H9 (cell line): Measurements from ENCODE around the gene NUP85. TPM values are rescaled to one million over a fixed set of nuclear protein-coding genes. Genes with fewer than 3 reads are reported as not detected.

Experiments used
- DNase-seq: peaks from one replicate; pipeline ENCODE4 v3.0.0-alpha.2; 2017
- H2AFZ ChIP-seq: one replicate; pipeline ENCODE4 v1.6.1; 2013; ENCODE audit warnings: mild to moderate bottlenecking, low read length, control low read depth, moderate library complexity
- H2AK5ac ChIP-seq: 2 replicates; pipeline ENCODE4 v1.6.1; 2013; ENCODE audit warnings: low read length, control low read depth, mixed read lengths; ENCODE audit not compliant: insufficient read length
- H2BK120ac ChIP-seq: one replicate; pipeline ENCODE4 v1.6.1; 2013; ENCODE audit warnings: low read depth, mild to moderate bottlenecking, low read length, control low read depth, inconsistent platforms; ENCODE audit not compliant: poor library complexity, severe bottlenecking
- H2BK12ac ChIP-seq: 2 replicates; pipeline ENCODE4 v1.6.1; 2013; ENCODE audit warnings: low read length, control low read depth, mixed read lengths, low read depth; ENCODE audit not compliant: insufficient read length
- H2BK15ac ChIP-seq: 2 replicates; pipeline ENCODE4 v1.6.1; 2013; ENCODE audit warnings: low read depth, low read length, control low read depth
- H2BK20ac ChIP-seq: one replicate; pipeline ENCODE4 v1.6.1; 2013; ENCODE audit warnings: low read depth, mild to moderate bottlenecking, low read length, control low read depth, inconsistent platforms; ENCODE audit not compliant: poor library complexity, severe bottlenecking
- H2BK5ac ChIP-seq: 2 replicates; pipeline ENCODE4 v1.6.1; 2013; ENCODE audit warnings: low read length, control low read depth, mixed read lengths; ENCODE audit not compliant: insufficient read length
- H3K14ac ChIP-seq: 2 replicates; pipeline ENCODE4 v1.6.1; 2013; ENCODE audit warnings: low read length, control low read depth; ENCODE audit not compliant: insufficient read depth
- H3K18ac ChIP-seq: 2 replicates; pipeline ENCODE4 v1.6.1; 2013; ENCODE audit warnings: low read depth, mild to moderate bottlenecking, mixed read lengths, low read length, control low read depth; ENCODE audit not compliant: insufficient read length
- H3K23ac ChIP-seq: 2 replicates; pipeline ENCODE4 v1.6.1; 2013; ENCODE audit warnings: low read length, control low read depth, mixed read lengths, low read depth; ENCODE audit not compliant: insufficient read length
- H3K23me2 ChIP-seq: 2 replicates; pipeline ENCODE4 v1.6.1; 2013; ENCODE audit warnings: low read depth, mild to moderate bottlenecking, mixed read lengths, low read length, control low read depth; ENCODE audit not compliant: insufficient read length, poor library complexity, severe bottlenecking
- H3K27ac ChIP-seq: 2 replicates; pipeline ENCODE4 v1.5.1; 2013; ENCODE audit warnings: low read length, control low read depth, mixed read lengths, low read depth; ENCODE audit not compliant: insufficient read length
- H3K27me3 ChIP-seq: 2 replicates; pipeline ENCODE4 v1.6.1; 2013; ENCODE audit warnings: low read length, control low read depth, inconsistent platforms; ENCODE audit not compliant: insufficient read depth
- H3K4ac ChIP-seq: 2 replicates; pipeline ENCODE4 v1.6.1; 2013; ENCODE audit warnings: low read depth, mild to moderate bottlenecking, control low read depth, inconsistent platforms, low read length, moderate library complexity
- H3K4me1 ChIP-seq: 2 replicates; pipeline ENCODE4 v1.6.1; 2013; ENCODE audit warnings: low read length, control low read depth, inconsistent platforms; ENCODE audit not compliant: insufficient read depth
- H3K4me2 ChIP-seq: 2 replicates; pipeline ENCODE4 v1.6.1; 2013; ENCODE audit warnings: low read length, control low read depth, mixed read lengths; ENCODE audit not compliant: insufficient read length, insufficient read depth
- H3K56ac ChIP-seq: 2 replicates; pipeline ENCODE4 v1.6.1; 2013; ENCODE audit warnings: low read depth, mild to moderate bottlenecking, mixed read lengths, low read length, control low read depth; ENCODE audit not compliant: insufficient read length
- H3K79me1 ChIP-seq: 2 replicates; pipeline ENCODE4 v1.6.1; 2013; ENCODE audit warnings: low read depth, mild to moderate bottlenecking, moderate library complexity, low read length, control low read depth, inconsistent platforms; ENCODE audit not compliant: insufficient read depth, poor library complexity, severe bottlenecking
- H3K79me2 ChIP-seq: 2 replicates; pipeline ENCODE4 v1.6.1; 2013; ENCODE audit warnings: low read length, control low read depth, inconsistent platforms; ENCODE audit not compliant: insufficient read depth
- H3K9ac ChIP-seq: 2 replicates; pipeline ENCODE4 v1.6.1; 2013; ENCODE audit warnings: low read length, control low read depth, mixed read lengths; ENCODE audit not compliant: insufficient read length; ENCODE audit errors: extremely low read depth
- H3K9me3 ChIP-seq: one replicate; pipeline ENCODE4 v1.6.1; 2013; ENCODE audit warnings: low read depth, low read length, inconsistent platforms; ENCODE audit not compliant: control insufficient read depth
- H3T11ph ChIP-seq: one replicate; pipeline ENCODE4 v1.6.1; 2013; ENCODE audit warnings: mild to moderate bottlenecking, low read length, control low read depth, inconsistent platforms
- H4K20me1 ChIP-seq: one replicate; pipeline ENCODE4 v1.6.1; 2013; ENCODE audit not compliant: control insufficient read depth, insufficient read length, insufficient read depth
- H4K5ac ChIP-seq: 2 replicates; pipeline ENCODE4 v1.6.1; 2013; ENCODE audit warnings: low read depth, mild to moderate bottlenecking, mixed read lengths, low read length, control low read depth; ENCODE audit not compliant: insufficient read length
- H4K8ac ChIP-seq: replicated peaks from 2 replicates; pipeline ENCODE4 v1.6.1; 2013; ENCODE audit warnings: low read length, control low read depth, mixed read lengths, low read depth; ENCODE audit not compliant: insufficient read length
- H4K91ac ChIP-seq: 2 replicates; pipeline ENCODE4 v1.6.1; 2013; ENCODE audit warnings: low read depth, mild to moderate bottlenecking, moderate library complexity, mixed read lengths, low read length, control low read depth; ENCODE audit not compliant: insufficient read length
- H3K27ac Mint-ChIP-seq, 3 experiments: 2 replicates in 2 of 3; 3 replicates in 1 of 3; pipeline ENCODE4 v1.8.0; 2020 to 2021; ENCODE audit warnings: mixed read lengths in 3 of 3, mild to moderate bottlenecking in 1 of 3, moderate library complexity in 1 of 3
- H3K27me3 Mint-ChIP-seq: 2 replicates; pipeline ENCODE4 v1.8.0; 2021; ENCODE audit warnings: low read depth, mild to moderate bottlenecking, moderate library complexity, mixed read lengths
- H3K36me3 Mint-ChIP-seq, 3 experiments: 2 replicates in 2 of 3; 3 replicates in 1 of 3; pipeline ENCODE4 v1.8.0; 2020 to 2021; ENCODE audit warnings: low read depth in 3 of 3, mixed read lengths in 3 of 3; ENCODE audit not compliant: insufficient read depth in 1 of 3
- H3K4me1 Mint-ChIP-seq, 2 experiments: 2 replicates each; pipeline ENCODE4 v1.8.0; 2020; ENCODE audit warnings: mixed read lengths in 2 of 2
- H3K4me3 Mint-ChIP-seq, 2 experiments: 2 replicates in 1 of 2; 3 replicates in 1 of 2; pipeline ENCODE4 v1.8.0; 2020 to 2021; ENCODE audit warnings: mild to moderate bottlenecking in 2 of 2, mixed read lengths in 2 of 2, moderate library complexity in 1 of 2
- H3K9me3 Mint-ChIP-seq, 2 experiments: 2 replicates in 1 of 2; 3 replicates in 1 of 2; pipeline ENCODE4 v1.8.0; 2020; ENCODE audit warnings: mild to moderate bottlenecking in 2 of 2, mixed read lengths in 2 of 2, moderate library complexity in 1 of 2
- CTCF ChIP-seq: fragments of 200-600 bp; sonication (generic); conservative IDR thresholded peaks from 3 replicates; pipeline ENCODE4 v1.8.0; 2021; ENCODE audit warnings: antibody characterized with exemption, mild to moderate bottlenecking
- WGBS: extraction: QIAGEN DNeasy Blood & Tissue Kit; methylation state at CpG from one replicate; pipeline ENCODE4 v1.1.7; 2013; ENCODE audit warnings: missing lambda C conversion rate, low lambda C conversion rate, mixed read lengths; ENCODE audit not compliant: insufficient read length; ENCODE audit errors: extremely low coverage; 5-methylcytosine and 5-hydroxymethylcytosine counted together
- total RNA-seq: library from RNA; stranded (reverse); gene quantifications from 2 replicates; pipeline ENCODE4 v1.2.1, GENCODE V29; 2021

Gene NUP85
- total RNA-seq, 1 experiment from 2014 or later: 145 TPM

DNA sequence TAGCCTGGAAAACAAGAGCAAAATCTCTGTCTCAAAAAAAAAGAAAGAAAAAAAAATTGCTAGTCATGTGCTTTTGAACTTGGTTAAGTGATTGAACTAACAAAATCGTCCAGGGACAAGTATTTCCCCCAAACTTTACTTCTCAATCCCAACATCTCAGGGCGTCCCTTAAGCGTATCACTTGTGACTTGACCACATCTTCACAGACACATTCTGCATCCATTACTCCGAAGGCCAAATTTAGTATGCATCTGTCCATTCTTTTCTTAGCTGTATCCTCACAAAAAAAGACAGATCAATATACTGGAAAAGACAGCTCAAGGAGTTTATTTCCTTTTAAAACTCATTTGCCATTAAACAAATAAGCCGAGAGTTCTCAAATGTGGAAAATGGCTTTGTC is 45.3 kb upstream of the NUP85 start:
- Histone ChIP-seq H2AFZ (no peak overlapping the region), H3K23ac (no peak overlapping the region), H2BK5ac (no peak overlapping the region)

More for the DNA sequence above, 45.3 kb upstream of the NUP85 start:
- Histone ChIP-seq H2BK20ac (no peak overlapping the region), H4K20me1 (no peaks in the 10 kb centered on the region), H3K79me2 (no peaks in the 10 kb centered on the region), H3K27ac (no peak overlapping the region), H3K9me3 (no peaks in the 10 kb centered on the region), H4K5ac (no peak overlapping the region), H2BK120ac (no peak overlapping the region), H3K56ac (no peak overlapping the region), H3K18ac (no peak overlapping the region), H3K14ac (no peak overlapping the region), H3K4me1 (no peaks in the 10 kb centered on the region), H3K9ac (no peak overlapping the region), H4K91ac (no peak overlapping the region), H3K4me2 (no peak overlapping the region), H2AK5ac (no peak overlapping the region), H2BK15ac (no peak overlapping the region), H2BK12ac (no peak overlapping the region), H3K4ac (no peak overlapping the region), H3K23me2 (no peaks in the 10 kb centered on the region), H3T11ph (no peak overlapping the region), H3K79me1 (no peaks in the 10 kb centered on the region), H4K8ac (no peak overlapping the region), H3K27me3 (no peaks in the 10 kb centered on the region)
- no peak for TF ChIP-seq CTCF
- no CpG with 5 or more reads among the region's 5 CpGs for WGBS
- H3K27ac Mint-ChIP-seq: peak overlapping the region in 1 of 3 experiments; percentile 60; a peak in 1 of 7 replicates
- H3K9me3 Mint-ChIP-seq: peaks cover 0 to 4% of the 10 kb centered on the region in 2 experiments; a peak in 1 of 5 replicates
- DNase-seq: no peak
- H3K27me3 Mint-ChIP-seq: no peaks in the 10 kb centered on the region
- no peak overlapping the region for H3K4me3 Mint-ChIP-seq
- peaks cover 2 to 18% (median 8%) of the 10 kb centered on the region in 3 experiments; a peak in 5 of 7 replicates for H3K36me3 Mint-ChIP-seq
- H3K4me1 Mint-ChIP-seq: peaks cover 4 to 12% of the 10 kb centered on the region in 2 experiments
